ENCODE data around the gene DNAJB2.

Gene DNAJB2

DNA sequence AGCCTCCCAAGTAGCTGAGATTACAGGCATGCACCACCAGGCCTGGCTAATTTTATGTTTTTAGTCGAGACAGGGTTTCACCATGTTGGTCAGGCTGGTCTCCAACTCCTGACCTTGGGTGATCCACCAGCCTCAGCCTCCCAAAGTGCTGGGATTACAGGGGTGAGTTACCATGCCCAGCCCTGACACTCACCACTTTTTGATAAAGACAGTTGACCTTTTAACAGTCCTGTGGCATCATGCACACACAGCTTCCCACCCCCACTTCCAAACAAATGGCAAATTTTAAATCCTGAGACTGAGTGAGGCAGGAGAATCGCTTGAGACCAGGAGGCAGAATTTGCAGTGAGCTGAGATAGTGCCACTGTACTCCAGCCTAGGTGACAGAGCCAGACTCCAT lies 6.2 kb upstream of the DNAJB2 start:
- H3K27ac Mint-ChIP-seq: no peak overlapping the region
- H3K4me3 Mint-ChIP-seq: no peak overlapping the region
- peaks cover 8% of the 10 kb centered on the region for H3K4me1 Mint-ChIP-seq (ENCODE audit: low read depth)
- H3K36me3 Mint-ChIP-seq: no peaks in the 10 kb centered on the region
- H3K9me3 Mint-ChIP-seq (ENCODE audit: low read depth): no peaks in the 10 kb centered on the region
- no peaks in the 10 kb centered on the region for H3K27me3 Mint-ChIP-seq

GRCh38 chr2:219273937-219274336 lies 5.2 kb upstream of the DNAJB2 start:
- Mint-ChIP-seq H3K4me3 (no peak overlapping the region), H3K27ac (no peak overlapping the region), H3K27me3 (no peaks in the 10 kb centered on the region), H3K36me3 (no peaks in the 10 kb centered on the region), H3K9me3 (ENCODE audit: low read depth) (no peaks in the 10 kb centered on the region), H3K4me1 (ENCODE audit: low read depth) (peaks cover 17% of the 10 kb centered on the region)

DNA sequence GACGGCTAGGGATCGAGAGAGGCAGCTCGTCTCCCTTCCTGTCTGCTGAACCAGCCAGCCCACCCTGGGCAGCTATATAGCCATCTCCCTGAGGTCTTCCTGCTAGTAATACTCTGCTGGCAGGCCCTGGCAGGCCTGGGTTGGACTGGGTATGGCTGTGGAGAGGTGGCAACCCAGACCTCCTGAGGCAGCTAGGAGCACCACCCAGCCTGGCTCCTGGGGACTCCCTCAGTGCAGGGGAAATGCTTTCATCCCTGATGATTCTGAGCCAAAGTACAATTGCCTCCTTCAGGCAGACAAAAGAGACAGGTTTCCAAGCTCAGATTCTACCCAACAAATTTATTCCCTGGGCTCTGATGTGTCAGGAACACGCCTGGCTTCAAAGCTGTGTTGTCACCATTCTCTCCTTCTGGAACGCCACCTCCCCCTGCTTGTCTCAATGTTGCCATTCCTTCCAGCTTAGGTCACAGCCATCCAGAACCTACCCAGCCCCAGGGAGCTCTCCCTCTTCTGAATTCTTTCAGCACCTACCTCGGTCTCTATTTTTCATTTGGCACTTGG lies 4.7 kb upstream of the DNAJB2 start:
- no peaks in the 10 kb centered on the region for H3K27me3 Mint-ChIP-seq
- no peaks in the 10 kb centered on the region for H3K9me3 Mint-ChIP-seq (ENCODE audit: low read depth)
- H3K36me3 Mint-ChIP-seq: no peaks in the 10 kb centered on the region
- H3K27ac Mint-ChIP-seq: no peak overlapping the region
- H3K4me1 Mint-ChIP-seq (ENCODE audit: low read depth): peaks cover 18% of the 10 kb centered on the region
- H3K4me3 Mint-ChIP-seq: no peak overlapping the region

GRCh38 chr2:219277703-219278654 lies 1.2 kb upstream of the DNAJB2 start:
- peaks cover 41% of the 10 kb centered on the region for H3K4me1 Mint-ChIP-seq (ENCODE audit: low read depth)
- H3K9me3 Mint-ChIP-seq (ENCODE audit: low read depth): no peaks in the 10 kb centered on the region
- peak overlapping the region; percentile 87 for H3K4me3 Mint-ChIP-seq
- no peaks in the 10 kb centered on the region for H3K27me3 Mint-ChIP-seq
- H3K27ac Mint-ChIP-seq: peak overlapping the region; percentile 98
- no peaks in the 10 kb centered on the region for H3K36me3 Mint-ChIP-seq

- peaks cover 43% of the 10 kb centered on the region for H3K4me1 Mint-ChIP-seq (ENCODE audit: low read depth)
Observed at GRCh38 chr2:219278655-219279150, 463 bp upstream of the DNAJB2 start.

DNA sequence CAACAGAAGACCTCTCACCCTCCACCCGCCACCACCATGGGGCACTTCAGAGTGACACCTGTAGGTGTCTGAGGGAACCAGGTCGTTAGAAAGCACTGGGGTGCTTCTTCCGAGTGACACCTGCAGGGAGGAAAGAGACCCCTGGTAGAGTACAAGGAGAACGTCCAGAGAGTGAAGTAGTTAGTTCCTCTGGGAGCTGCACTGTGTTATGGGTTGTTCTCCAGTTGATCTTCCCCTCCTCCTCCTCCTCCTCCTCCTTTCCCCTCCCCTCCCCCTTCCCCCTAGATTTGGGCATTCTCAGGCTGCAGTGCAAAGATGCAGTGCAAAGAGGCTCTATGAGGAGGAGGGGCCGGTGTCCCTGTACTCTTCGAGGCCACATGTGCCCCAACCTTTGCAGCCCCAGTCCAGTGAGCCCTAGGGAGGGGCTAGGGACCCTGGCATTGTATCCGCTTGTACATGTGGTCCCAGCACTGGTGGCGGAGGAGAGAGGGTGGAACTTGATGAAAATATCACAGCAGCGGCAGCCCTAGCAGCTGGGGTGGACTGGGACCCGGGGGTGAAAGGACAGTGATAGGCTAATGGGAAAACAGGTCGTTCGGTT lies 850 bp downstream of the DNAJB2 start:
- Mint-ChIP-seq H3K36me3 (no peaks in the 10 kb centered on the region), H3K9me3 (ENCODE audit: low read depth) (no peaks in the 10 kb centered on the region), H3K27ac (peak overlapping the region; percentile 94), H3K4me1 (ENCODE audit: low read depth) (peaks cover 44% of the 10 kb centered on the region), H3K4me3 (peak overlapping the region; percentile 94), H3K27me3 (no peaks in the 10 kb centered on the region)

More at GRCh38 chr2:219278655-219279150, 463 bp upstream of the DNAJB2 start:
- no peaks in the 10 kb centered on the region for H3K36me3 Mint-ChIP-seq
- H3K27ac Mint-ChIP-seq: peak overlapping the region; percentile 98
- H3K27me3 Mint-ChIP-seq: no peaks in the 10 kb centered on the region
- H3K9me3 Mint-ChIP-seq (ENCODE audit: low read depth): no peaks in the 10 kb centered on the region
- H3K4me3 Mint-ChIP-seq: peak overlapping the region; percentile 87

- peak overlapping the region; percentile 50 for H3K27ac Mint-ChIP-seq
- no peaks in the 10 kb centered on the region for H3K9me3 Mint-ChIP-seq (ENCODE audit: low read depth)
- peak overlapping the region; percentile 94 for H3K4me3 Mint-ChIP-seq
- H3K4me1 Mint-ChIP-seq (ENCODE audit: low read depth): peaks cover 46% of the 10 kb centered on the region
- no peaks in the 10 kb centered on the region for H3K27me3 Mint-ChIP-seq
- no peaks in the 10 kb centered on the region for H3K36me3 Mint-ChIP-seq
Observed at GRCh38 chr2:219280651-219281050, 1.5 kb downstream of the DNAJB2 start.

DNA sequence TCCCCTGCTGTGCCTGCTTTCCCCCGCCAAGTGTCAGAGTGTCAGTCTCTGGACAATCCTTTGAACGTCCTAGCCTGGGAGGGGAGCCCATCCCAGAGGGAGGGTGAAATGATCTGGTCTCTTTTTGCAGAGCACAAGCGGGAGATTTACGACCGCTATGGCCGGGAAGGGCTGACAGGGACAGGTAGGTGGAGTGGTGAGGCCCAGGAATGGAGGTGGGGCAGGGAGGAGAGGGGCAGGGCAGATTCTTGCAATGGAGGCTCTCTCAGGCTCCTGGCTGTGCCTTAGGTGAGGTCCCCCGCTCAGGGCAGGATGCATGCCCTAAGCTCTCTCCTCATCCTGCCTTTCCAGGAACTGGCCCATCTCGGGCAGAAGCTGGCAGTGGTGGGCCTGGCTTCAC lies 2.4 kb downstream of the DNAJB2 start:
- Mint-ChIP-seq H3K27me3 (no peaks in the 10 kb centered on the region), H3K36me3 (no peaks in the 10 kb centered on the region), H3K27ac (no peak overlapping the region), H3K4me1 (ENCODE audit: low read depth) (peaks cover 47% of the 10 kb centered on the region), H3K4me3 (no peak overlapping the region), H3K9me3 (ENCODE audit: low read depth) (no peaks in the 10 kb centered on the region)

- Mint-ChIP-seq H3K9me3 (ENCODE audit: low read depth) (no peaks in the 10 kb centered on the region), H3K4me3 (no peak overlapping the region), H3K4me1 (ENCODE audit: low read depth) (peaks cover 46% of the 10 kb centered on the region), H3K36me3 (no peaks in the 10 kb centered on the region), H3K27me3 (no peaks in the 10 kb centered on the region), H3K27ac (no peak overlapping the region)
Observed at GRCh38 chr2:219282375-219282774, 3.2 kb downstream of the DNAJB2 start.

GRCh38 chr2:219282943-219283581 lies 3.9 kb downstream of the DNAJB2 start:
- Mint-ChIP-seq H3K27ac (peak overlapping the region; percentile 22), H3K36me3 (no peaks in the 10 kb centered on the region), H3K27me3 (no peaks in the 10 kb centered on the region), H3K4me1 (ENCODE audit: low read depth) (peaks cover 40% of the 10 kb centered on the region), H3K4me3 (no peak overlapping the region), H3K9me3 (ENCODE audit: low read depth) (no peaks in the 10 kb centered on the region)

DNA sequence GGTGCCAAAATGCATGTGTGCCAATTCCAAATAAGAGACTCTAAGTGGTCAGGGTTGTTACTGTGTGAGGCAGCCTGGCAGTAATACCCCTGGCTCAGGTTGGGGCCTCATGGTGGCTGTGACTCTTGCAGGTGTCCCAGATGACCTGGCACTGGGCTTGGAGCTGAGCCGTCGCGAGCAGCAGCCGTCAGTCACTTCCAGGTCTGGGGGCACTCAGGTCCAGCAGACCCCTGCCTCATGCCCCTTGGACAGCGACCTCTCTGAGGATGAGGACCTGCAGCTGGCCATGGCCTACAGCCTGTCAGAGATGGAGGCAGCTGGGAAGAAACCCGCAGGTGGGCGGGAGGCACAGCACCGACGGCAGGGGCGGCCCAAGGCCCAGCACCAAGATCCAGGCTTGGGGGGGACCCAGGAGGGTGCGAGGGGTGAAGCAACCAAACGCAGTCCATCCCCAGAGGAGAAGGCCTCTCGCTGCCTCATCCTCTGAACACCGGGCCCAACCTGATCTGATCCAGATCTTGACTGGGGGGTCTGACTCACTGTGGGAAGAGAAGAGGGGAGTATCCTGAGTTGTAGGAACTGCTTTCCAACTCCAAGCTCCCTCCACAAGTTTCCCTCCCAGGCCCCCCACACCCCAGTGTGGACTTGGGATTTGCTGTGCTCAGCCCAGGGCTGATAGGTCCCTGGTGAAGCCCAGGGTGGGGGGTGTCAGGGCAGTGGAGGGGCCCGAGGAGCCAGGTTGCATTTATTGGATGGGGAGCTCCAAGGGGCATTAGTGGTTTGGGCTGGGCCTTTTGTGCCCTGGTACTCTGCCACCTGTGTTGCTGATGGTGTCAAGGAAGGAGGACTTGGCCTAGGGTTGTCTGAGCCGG lies 5.6 kb downstream of the DNAJB2 start:
- no peak overlapping the region for H3K4me3 Mint-ChIP-seq
- no peak overlapping the region for H3K27ac Mint-ChIP-seq
- no peaks in the 10 kb centered on the region for H3K9me3 Mint-ChIP-seq (ENCODE audit: low read depth)
- peaks cover 28% of the 10 kb centered on the region for H3K4me1 Mint-ChIP-seq (ENCODE audit: low read depth)
- no peaks in the 10 kb centered on the region for H3K36me3 Mint-ChIP-seq
- no peaks in the 10 kb centered on the region for H3K27me3 Mint-ChIP-seq

- H3K36me3 Mint-ChIP-seq: no peaks in the 10 kb centered on the region
- no peak overlapping the region for H3K4me3 Mint-ChIP-seq
- no peak overlapping the region for H3K27ac Mint-ChIP-seq
- no peaks in the 10 kb centered on the region for H3K27me3 Mint-ChIP-seq
- H3K9me3 Mint-ChIP-seq (ENCODE audit: low read depth): no peaks in the 10 kb centered on the region
- peaks cover 22% of the 10 kb centered on the region for H3K4me1 Mint-ChIP-seq (ENCODE audit: low read depth)
Observed at GRCh38 chr2:219285373-219285735, 6.2 kb downstream of the DNAJB2 start.

DNA sequence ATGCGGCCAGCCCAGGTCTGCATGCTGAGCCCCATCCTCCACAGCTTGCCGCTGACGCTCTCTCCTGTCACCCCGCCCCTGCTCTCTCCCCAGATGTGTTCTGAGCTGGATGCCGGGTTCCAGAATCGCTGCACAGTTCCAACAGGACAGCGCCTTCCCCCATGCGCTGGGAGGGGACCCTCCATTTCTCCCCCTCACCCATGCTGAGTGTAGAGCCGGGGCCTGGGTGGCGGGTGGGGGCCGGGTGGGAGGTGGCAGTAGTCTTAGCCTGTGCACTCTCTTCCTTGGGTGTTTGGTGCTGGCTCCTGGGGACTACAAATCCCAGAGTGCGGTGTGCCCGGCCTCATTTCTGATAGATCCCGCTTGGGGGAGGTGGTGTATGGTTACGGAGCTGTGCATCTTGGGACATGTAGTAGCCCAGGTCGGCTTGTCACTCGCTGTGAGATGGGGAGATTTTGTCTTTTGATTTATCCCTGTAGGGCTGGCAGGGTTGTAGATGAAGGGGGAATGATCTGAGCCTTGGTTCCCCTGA lies 6.8 kb downstream of the DNAJB2 start:
- Mint-ChIP-seq H3K9me3 (ENCODE audit: low read depth) (no peaks in the 10 kb centered on the region), H3K27me3 (no peaks in the 10 kb centered on the region), H3K36me3 (no peaks in the 10 kb centered on the region), H3K4me1 (ENCODE audit: low read depth) (peaks cover 16% of the 10 kb centered on the region), H3K27ac (peak overlapping the region; percentile 66), H3K4me3 (no peak overlapping the region)
